Immature natural killer cell (primary cell): ENCODE data around the gene CEP112. TPM values are rescaled to one million over a fixed set of nuclear protein-coding genes. Genes with fewer than 3 reads are reported as not detected.
A peak's percentile ranks its signal among the peaks of the same experiment; 100 is the strongest.

Source experiments
- DNase-seq, 3 donors: peaks; one replicate each; pipeline ENCODE4 v3.0.0; 2022; ENCODE audit warnings: mixed read lengths in 1 of 3
- H3K27ac Mint-ChIP-seq, 6 donors: one replicate each; pipeline ENCODE4 v1.8.0; 2020; ENCODE audit warnings: mixed read lengths in 6 of 6, mild to moderate bottlenecking in 5 of 6, inconsistent platforms in 4 of 6, moderate library complexity in 3 of 6
- H3K27me3 Mint-ChIP-seq, 3 donors: one replicate each; pipeline ENCODE4 v1.8.0; 2020 to 2021; ENCODE audit warnings: low read depth in 3 of 3, mild to moderate bottlenecking in 3 of 3, mixed read lengths in 3 of 3, moderate library complexity in 3 of 3, inconsistent platforms in 1 of 3
- H3K36me3 Mint-ChIP-seq, 3 donors: one replicate each; pipeline ENCODE4 v1.8.0; 2020; ENCODE audit warnings: mixed read lengths in 3 of 3, inconsistent platforms in 2 of 3, mild to moderate bottlenecking in 2 of 3
- H3K4me1 Mint-ChIP-seq, 2 donors: one replicate each; pipeline ENCODE4 v1.8.0; 2020; ENCODE audit warnings: inconsistent platforms in 2 of 2, mild to moderate bottlenecking in 2 of 2, mixed read lengths in 2 of 2, moderate library complexity in 1 of 2
- H3K4me3 Mint-ChIP-seq, 5 donors: one replicate each; pipeline ENCODE4 v1.8.0; 2020; ENCODE audit warnings: mild to moderate bottlenecking in 5 of 5, mixed read lengths in 5 of 5, inconsistent platforms in 3 of 5, moderate library complexity in 3 of 5
- H3K9me3 Mint-ChIP-seq, 6 donors: one replicate each; pipeline ENCODE4 v1.8.0; 2020; ENCODE audit warnings: mild to moderate bottlenecking in 6 of 6, mixed read lengths in 6 of 6, inconsistent platforms in 4 of 6, moderate library complexity in 3 of 6
- polyA plus RNA-seq, 3 donors: library from polyadenylated mRNA; unstranded; fragments of 300-500 nt; fragmentation: Illumina TruSeq; gene quantifications; one replicate each; pipeline ENCODE4 v1.2.3, GENCODE V29; 2021

The CEP112 gene
- under 1 TPM in 2 of 3 donors, not detected in 1; 0.13 to 0.25 TPM for polyA plus RNA-seq

DNA sequence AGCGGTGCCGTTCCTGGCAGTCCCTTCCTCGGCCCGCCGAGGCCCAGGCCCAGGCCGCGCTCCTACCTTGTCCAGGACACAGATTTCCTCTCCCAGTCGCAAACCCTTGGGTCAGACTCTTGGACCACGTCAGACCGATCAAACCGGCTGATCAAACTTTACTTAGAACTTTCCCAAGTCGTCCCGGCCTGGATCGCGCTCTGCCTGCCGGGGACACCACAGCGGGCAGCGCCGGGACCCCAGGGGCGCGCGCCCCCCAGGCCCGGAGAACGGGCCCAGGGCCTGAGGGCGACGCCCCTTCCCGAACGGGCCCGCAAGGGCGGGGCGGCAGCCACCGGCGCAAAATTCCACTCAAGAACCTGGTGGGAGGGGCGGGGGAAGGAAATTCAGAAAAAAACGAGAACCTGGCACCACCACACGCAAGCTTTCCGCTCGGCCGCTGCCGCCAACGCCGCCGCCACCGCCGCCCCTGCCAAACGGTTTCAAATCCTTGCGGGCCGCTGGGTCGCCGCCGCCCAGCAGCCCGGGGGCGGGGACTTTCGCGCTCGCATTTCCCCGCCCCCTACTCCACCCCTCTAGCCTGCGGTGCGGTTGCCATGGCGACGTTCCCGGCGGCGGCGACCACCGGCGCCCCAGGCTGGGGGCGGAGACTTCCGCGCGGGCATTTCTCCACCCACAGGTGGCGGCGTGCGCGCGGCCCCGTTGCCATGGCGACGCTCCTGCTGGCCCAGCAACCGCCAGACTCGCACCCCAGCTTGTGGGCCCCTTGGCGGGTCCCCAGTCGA, at the start of gene CEP112:
TSS of gene CEP112 (minus strand) at position 541 of the 785 bp plus-strand sequence.
- DNase-seq, result peak; percentile 88 to 90 (median 88)
- Mint-ChIP-seq H3K36me3 (no peaks in the 10 kb centered on the region), H3K27ac (peak within 1 kb of the TSS; percentile 79 to 93 (median 86)), H3K9me3 (no peaks in the 10 kb centered on the region), H3K27me3 (peaks cover 6 to 17% (median 12%) of the 10 kb centered on the region in 3 donors), H3K4me3 (peak within 1 kb of the TSS; percentile 74 to 87 (median 86)), H3K4me1 (peaks cover 16 to 17% of the 10 kb centered on the region in 2 donors)

DNA sequence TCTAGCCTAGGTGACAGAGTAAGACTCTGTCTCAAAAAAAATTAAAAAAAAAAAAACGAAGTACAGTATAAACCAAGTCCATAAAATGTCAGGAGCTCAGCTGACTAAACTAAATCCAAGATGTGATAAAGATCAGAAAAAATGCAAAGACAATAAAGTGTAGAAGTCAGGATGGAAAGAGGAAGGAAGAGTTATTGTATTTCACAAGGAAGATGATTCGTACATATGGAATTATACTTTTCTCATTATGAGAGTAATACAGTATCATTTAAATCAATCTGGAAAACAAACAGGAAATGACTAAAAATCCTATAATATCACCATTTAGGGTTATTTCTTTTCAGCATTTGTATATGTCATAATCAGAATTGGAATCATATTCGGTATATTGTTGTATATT, 48.7 kb upstream of the CEP112 start:
- Mint-ChIP-seq H3K9me3 (no peaks in the 10 kb centered on the region), H3K27me3 (peaks cover 2 to 5% (median 5%) of the 10 kb centered on the region in 3 donors), H3K4me1 (no peaks in the 10 kb centered on the region), H3K4me3 (no peak overlapping the region), H3K27ac (no peak overlapping the region), H3K36me3 (no peaks in the 10 kb centered on the region)
- DNase-seq, result no peak

DNA sequence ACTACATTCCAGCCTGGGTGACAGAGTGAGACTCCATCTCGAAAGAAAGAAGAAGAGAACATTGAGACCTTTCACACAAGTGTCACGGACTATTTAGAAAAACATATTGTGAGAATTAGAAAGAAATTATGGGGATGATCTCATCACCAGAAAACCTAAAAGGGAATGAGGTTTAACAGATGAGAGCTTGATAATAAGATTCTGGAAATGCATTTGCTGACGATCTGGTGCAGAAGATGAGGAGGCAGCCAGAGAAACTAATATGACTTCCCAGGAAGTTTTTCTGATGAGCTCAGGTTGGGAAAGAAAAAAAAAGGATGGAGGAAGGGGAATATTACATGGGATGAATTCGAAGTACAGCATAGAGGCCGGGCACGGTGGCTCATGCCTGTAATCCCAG, 48.1 kb upstream of the CEP112 start:
- H3K27ac Mint-ChIP-seq, result no peak overlapping the region

DNA sequence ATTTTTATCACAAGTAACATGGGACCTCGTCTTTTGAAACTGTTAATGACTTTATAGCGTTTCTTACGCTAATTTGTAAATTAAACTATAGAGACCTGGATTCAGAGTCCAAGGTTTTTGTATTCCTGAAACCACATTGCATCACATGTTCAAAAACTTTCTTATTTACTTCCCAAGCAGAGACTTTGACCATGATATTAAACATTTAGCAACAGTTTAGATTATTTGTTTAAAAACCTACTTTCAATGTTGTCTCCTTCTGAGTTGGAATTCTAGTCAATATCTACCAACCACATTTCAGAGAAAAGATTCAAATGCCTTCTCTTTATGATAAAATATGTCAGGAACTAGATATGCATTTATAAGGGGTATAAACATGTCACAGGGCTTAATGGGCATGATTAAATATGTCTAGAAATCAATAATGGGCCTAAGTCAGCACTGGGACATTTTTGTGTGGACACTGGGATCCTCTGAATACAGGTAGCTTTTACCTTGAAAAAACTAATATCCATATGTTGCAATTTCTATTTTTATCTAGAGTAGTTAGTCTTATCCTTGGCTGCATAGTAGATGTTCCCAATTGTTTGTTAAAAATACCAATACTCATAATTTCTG, 43.6 kb upstream of the CEP112 start:
- Mint-ChIP-seq H3K27ac (no peak overlapping the region), H3K4me3 (no peak overlapping the region), H3K36me3 (no peaks in the 10 kb centered on the region), H3K9me3 (peaks cover 0 to 1% (median 0%) of the 10 kb centered on the region in 6 donors), H3K27me3 (peaks cover 2 to 6% (median 4%) of the 10 kb centered on the region in 3 donors), H3K4me1 (no peaks in the 10 kb centered on the region)
- no peak for DNase-seq

More for the DNA sequence above, 48.1 kb upstream of the CEP112 start:
- peaks cover 2 to 5% (median 5%) of the 10 kb centered on the region in 3 donors for H3K27me3 Mint-ChIP-seq
- H3K4me3 Mint-ChIP-seq, result no peak overlapping the region
- no peaks in the 10 kb centered on the region for H3K4me1 Mint-ChIP-seq
- no peak for DNase-seq
- H3K9me3 Mint-ChIP-seq, result no peaks in the 10 kb centered on the region
- no peaks in the 10 kb centered on the region for H3K36me3 Mint-ChIP-seq

DNA sequence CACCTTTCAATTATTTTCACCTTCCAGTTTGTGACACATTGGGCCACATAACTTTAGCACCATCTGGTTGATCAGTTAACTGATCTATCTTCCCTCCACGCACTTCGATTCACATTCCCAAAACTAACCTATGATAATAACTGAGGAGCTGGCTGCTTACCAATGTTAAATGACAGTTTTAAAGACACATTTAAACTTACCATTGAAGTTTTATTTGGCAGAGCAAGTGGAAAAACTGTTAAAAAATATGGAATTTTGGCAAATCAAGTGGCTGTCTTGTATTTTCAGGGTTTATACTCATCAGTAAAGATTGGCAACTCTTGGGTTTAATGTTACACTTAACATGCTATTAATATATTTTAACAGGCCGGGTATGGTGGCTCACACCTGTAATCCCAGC, 42.7 kb upstream of the CEP112 start:
- H3K4me1 Mint-ChIP-seq, result no peaks in the 10 kb centered on the region
- H3K27me3 Mint-ChIP-seq, result peaks cover 2 to 8% (median 4%) of the 10 kb centered on the region in 3 donors

DNA sequence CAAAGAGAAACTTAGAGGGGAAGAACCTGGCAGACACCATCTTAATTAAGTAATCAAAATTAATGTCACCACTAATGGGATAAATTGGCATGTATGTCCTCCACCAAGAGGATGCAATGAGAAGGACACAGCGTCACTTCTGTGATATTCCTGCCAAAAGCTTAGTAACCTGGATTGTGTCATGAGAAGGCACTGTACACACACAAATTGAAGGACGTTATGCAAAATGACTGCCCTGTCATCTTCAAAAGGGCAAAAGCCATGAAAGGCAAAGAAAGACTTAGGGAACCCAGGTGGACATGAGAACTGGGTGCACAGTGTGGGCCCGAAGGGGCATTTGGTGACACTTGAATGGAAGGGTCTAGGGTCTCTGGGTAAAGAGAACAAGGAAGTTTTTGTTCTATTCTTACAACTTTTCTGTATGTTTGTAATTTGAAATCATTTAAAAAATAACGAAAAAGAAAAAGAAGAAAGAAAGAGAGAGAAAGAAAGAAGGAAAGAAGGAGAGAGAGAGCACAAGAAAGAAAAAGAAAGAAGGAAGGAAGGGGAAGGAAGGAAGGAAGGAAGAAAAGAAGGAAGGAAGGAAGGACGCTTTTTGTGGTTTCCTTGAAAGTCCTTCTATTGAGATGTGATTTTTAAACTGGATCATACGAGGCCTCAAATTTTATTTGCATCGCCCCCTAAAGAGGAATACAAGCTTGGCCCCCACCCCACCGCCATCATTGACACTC, 41.3 kb upstream of the CEP112 start:
- Mint-ChIP-seq H3K36me3 (no peaks in the 10 kb centered on the region), H3K4me3 (no peak overlapping the region), H3K9me3 (peaks cover 0 to 1% (median 0%) of the 10 kb centered on the region in 6 donors), H3K27me3 (peaks cover 3 to 7% (median 6%) of the 10 kb centered on the region in 3 donors), H3K4me1 (no peaks in the 10 kb centered on the region), H3K27ac (no peak overlapping the region)
- no peak for DNase-seq

More for the DNA sequence above, 42.7 kb upstream of the CEP112 start:
- Mint-ChIP-seq H3K9me3 (peaks cover 0 to 1% (median 0%) of the 10 kb centered on the region in 6 donors), H3K36me3 (no peaks in the 10 kb centered on the region), H3K27ac (no peak overlapping the region), H3K4me3 (no peak overlapping the region)
- no peak for DNase-seq

DNA sequence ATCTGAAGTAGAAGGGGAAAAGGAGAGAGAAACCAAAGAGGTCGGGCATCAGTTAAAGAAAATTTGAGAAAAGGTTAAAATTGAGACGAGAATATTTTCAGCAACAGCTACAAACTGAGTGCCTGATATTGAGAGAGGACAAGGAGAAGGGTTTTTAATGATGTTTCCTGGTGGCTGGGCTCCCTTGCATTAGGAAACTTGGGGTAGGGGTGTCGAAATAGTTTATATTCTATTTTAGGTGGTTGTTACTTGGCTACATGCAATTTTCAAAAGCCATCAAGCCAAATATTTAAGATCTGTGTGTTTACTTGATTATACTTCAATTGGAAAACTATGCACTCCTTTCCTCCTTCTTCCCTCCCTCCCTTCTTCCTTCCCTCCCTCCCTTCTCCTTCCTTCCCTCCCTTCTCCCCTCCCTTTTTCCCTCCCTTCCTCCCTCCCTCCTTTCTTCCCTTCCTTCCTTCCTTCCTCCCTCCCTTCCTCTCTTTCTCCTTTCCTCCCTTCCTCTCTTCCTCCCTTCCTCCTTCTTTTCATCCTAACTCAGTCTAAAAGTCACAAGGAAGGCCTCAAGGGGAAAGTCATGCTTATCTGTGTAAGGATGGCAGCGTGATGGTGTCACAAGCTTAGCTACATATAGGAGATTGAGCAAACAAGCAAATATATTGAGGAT, 39.1 kb upstream of the CEP112 start:
- no peak overlapping the region for H3K27ac Mint-ChIP-seq
- peaks cover 0 to 1% (median 0%) of the 10 kb centered on the region in 6 donors for H3K9me3 Mint-ChIP-seq
- DNase-seq, result no peak
- H3K36me3 Mint-ChIP-seq, result no peaks in the 10 kb centered on the region
- no peaks in the 10 kb centered on the region for H3K4me1 Mint-ChIP-seq
- peaks cover 3 to 6% (median 3%) of the 10 kb centered on the region in 3 donors for H3K27me3 Mint-ChIP-seq
- H3K4me3 Mint-ChIP-seq, result no peak overlapping the region

DNA sequence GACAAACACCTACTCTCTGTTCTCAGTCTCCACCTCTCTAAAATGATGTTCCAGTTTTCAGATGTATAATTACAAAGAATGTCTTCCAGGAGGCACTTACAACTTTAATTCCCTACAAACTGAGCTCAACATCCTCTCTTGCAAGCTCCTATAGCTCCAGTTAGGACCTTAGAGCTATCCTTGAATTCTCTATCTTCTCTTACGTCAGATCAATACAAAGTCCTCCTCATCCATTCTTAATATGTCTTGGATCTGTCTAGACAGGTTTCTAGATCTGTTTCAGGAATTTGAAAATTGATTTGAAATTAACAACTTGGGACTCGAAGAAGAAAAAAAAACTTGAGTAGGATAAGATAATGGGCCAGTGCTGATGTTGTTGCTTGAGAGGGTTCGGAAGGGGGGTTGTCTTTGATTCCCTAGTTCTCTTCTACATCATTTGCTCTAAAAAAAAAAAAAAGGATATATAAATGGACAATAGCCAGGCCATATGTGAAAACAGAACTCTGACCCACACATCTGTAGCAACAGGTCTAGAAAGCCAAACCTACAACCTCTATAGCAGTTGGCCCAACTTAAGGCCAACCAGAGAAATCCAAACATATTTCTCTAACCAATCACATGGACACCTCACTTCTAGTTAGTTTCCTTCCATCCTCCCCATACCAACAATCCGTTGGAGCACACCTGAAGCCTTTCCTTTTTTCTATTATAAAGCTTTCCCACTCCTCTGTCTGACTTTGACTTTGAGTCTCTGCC, 38.0 kb upstream of the CEP112 start:
- Mint-ChIP-seq H3K36me3 (no peaks in the 10 kb centered on the region), H3K4me3 (no peak overlapping the region), H3K27ac (no peak overlapping the region), H3K27me3 (peaks cover 3 to 8% (median 5%) of the 10 kb centered on the region in 3 donors), H3K9me3 (peaks cover 0 to 1% (median 0%) of the 10 kb centered on the region in 6 donors), H3K4me1 (no peaks in the 10 kb centered on the region)
- no peak for DNase-seq

DNA sequence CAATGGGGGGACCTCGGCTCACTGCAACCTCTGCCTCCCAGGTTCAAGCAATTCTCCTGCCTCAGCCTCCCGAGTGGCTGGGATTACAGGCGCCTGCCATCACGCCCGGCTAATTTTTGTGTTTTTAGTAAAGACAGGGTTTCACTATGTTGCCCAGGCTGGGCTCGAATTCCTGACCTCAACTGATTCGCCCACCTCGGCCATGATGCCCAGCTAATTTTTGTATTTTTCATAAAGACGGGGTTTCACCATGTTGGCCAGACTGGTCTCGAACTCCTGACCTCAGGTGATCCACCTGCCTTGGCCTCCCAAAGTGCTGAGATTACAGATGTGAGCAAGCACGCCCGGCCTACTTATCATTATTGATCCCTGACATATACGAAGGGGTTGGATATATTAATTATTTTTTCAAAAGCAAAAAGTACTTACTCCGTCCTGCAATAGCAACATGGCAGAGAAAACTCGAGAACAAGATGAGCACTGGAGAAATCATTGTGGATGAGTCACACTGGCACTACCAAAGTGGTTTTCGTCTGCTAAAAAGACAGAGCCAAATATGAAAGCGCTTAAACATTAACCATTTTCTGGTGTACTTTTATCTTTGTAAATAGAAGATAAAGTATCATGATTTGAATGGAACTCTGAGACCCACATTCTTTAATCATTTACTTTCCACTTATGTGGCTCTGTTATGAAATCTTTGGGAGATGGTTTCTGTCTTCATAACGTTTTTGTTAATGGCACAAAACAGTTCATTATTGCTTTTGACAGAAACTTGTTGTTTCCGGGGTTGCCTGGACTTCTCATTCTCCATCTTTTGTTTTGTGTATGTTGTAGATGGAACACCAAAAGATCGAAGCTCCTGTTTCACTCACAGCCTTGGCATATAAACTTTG, 37.2 kb upstream of the CEP112 start, which contains the start of gene APOH:
TSS of gene APOH (minus strand) at position 529 of the 896 bp plus-strand sequence. CDS start at position 493, 36 bp downstream.
- Mint-ChIP-seq H3K4me1 (no peaks in the 10 kb centered on the region), H3K36me3 (no peaks in the 10 kb centered on the region), H3K27me3 (peaks cover 3 to 9% (median 5%) of the 10 kb centered on the region in 3 donors), H3K27ac (no peak within 1 kb of the TSS), H3K4me3 (no peak within 1 kb of the TSS), H3K9me3 (peaks cover 0 to 1% (median 0%) of the 10 kb centered on the region in 6 donors)
- DNase-seq, result no peak

DNA sequence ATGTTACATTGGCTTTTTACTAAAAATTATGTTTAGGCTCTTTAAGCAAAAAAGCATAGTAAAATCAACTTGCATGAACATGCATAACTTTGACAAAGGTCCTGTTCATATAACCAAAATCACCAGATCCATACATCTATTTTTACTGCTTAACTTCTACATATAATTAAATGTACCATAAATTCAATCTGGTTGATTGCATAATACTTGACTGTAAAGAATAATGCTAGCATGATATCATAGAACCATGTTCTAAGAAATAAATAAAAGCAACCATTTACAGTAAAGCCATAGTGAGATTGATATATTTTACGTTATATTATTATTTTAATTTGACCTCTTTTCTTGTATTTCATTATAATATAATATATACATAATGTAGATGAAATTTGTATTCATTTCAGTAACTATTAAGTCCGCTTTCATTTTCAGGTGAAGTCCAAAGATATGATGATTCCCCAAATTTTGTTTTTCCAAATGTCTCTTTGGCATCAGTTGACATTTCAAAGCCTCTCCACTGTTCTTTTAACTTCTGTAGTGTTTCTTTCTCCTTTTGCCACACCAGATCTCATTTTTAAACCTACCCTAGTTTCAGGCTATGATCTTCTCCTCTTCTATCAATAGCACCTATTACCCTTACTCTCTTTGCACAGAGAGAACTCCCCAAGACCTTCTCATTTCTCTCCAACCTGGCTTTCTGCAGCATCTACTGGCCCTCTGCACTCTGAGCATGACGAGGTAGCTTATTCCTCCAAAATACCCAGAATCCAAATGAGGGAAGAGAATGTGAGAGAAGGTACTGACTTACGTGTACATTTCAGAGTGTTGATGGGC, 35.5 kb upstream of the CEP112 start:
- Mint-ChIP-seq H3K36me3 (no peaks in the 10 kb centered on the region), H3K27ac (no peak overlapping the region), H3K4me3 (no peak overlapping the region), H3K27me3 (peaks cover 0 to 15% (median 6%) of the 10 kb centered on the region in 3 donors), H3K9me3 (peaks cover 0 to 1% (median 0%) of the 10 kb centered on the region in 6 donors), H3K4me1 (no peaks in the 10 kb centered on the region)
- no peak for DNase-seq

DNA sequence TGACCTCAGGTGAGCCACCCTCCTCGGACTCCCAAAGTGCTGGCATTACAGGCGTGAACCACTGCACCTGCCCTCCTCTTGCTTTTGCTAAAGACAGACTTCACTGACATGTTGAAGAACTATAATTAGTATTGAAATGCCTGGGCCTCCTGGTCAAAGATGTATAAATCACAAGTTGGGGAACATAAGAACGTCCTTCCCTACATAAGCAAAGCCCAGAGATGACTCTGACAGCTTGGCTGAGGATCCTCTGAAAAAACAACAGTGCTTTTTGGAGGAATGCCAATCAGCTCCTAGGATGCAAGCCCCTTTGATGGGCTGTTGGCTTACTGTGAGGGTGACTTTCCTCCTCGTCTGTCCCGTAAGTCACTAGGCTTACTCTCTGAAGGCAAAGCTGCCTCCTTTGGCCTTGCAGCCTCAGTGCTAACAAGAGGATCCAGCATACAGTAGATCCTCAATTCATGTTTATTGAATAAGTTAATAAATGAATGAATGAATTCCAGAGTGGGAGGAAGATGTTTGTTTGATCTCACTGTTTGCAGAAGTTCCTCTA, 30.9 kb upstream of the CEP112 start:
- H3K9me3 Mint-ChIP-seq, result no peaks in the 10 kb centered on the region
- no peaks in the 10 kb centered on the region for H3K4me1 Mint-ChIP-seq
- H3K27me3 Mint-ChIP-seq, result peaks cover 0 to 13% (median 12%) of the 10 kb centered on the region in 3 donors
- DNase-seq, result no peak
- H3K4me3 Mint-ChIP-seq, result no peak overlapping the region
- H3K27ac Mint-ChIP-seq, result no peak overlapping the region
- H3K36me3 Mint-ChIP-seq, result no peaks in the 10 kb centered on the region
